ENCODE measurements around the gene USP10.

The USP10 gene

GRCh38 chr16:84807776-84808175, 108.0 kb downstream of the USP10 start:
- DNase-seq (ENCODE audit: low spot score) = no peak
- no peak for TF ChIP-seq CTCF (IDR thresholded peaks at IDR 0.05; ENCODE audit: borderline replicate concordance, control extremely low read depth, extremely low read depth, insufficient read depth, missing control alignments)
- in situ Hi-C loops (cut with MboI; ENCODE audit: low sequenced_read_pairs, unreplicated experiment) = no loop called here

GRCh38 chr16:84808826-84809225, 109.0 kb downstream of the USP10 start:
- in situ Hi-C loops (cut with MboI; ENCODE audit: low sequenced_read_pairs, unreplicated experiment) = no loop called here
- no peak for TF ChIP-seq CTCF (IDR thresholded peaks at IDR 0.05; ENCODE audit: borderline replicate concordance, control extremely low read depth, extremely low read depth, insufficient read depth, missing control alignments)
- no peak for DNase-seq (ENCODE audit: low spot score)

- in situ Hi-C loops (cut with MboI; ENCODE audit: low sequenced_read_pairs, unreplicated experiment) = no loop called here
- DNase-seq (ENCODE audit: low spot score) = peak; percentile 64
- no peak for TF ChIP-seq CTCF (IDR thresholded peaks at IDR 0.05; ENCODE audit: borderline replicate concordance, control extremely low read depth, extremely low read depth, insufficient read depth, missing control alignments)
Observed at GRCh38 chr16:84810518-84811273, 110.9 kb downstream of the USP10 start.

- TF ChIP-seq CTCF (IDR thresholded peaks at IDR 0.05; ENCODE audit: borderline replicate concordance, control extremely low read depth, extremely low read depth, insufficient read depth, missing control alignments) = no peak
- in situ Hi-C loops (cut with MboI; ENCODE audit: low sequenced_read_pairs, unreplicated experiment) = no loop called here
Observed at GRCh38 chr16:84811529-84811928, 111.7 kb downstream of the USP10 start.

GRCh38 chr16:84813141-84813934, 113.5 kb downstream of the USP10 start:
- TF ChIP-seq CTCF (IDR thresholded peaks at IDR 0.05; ENCODE audit: borderline replicate concordance, control extremely low read depth, extremely low read depth, insufficient read depth, missing control alignments) = no peak
- DNase-seq (ENCODE audit: low spot score) = no peak
- in situ Hi-C loops (cut with MboI; ENCODE audit: low sequenced_read_pairs, unreplicated experiment) = no loop called here

More at GRCh38 chr16:84811529-84811928, 111.7 kb downstream of the USP10 start:
- DNase-seq (ENCODE audit: low spot score) = no peak

- in situ Hi-C loops (cut with MboI; ENCODE audit: low sequenced_read_pairs, unreplicated experiment) = no loop called here
- DNase-seq (ENCODE audit: low spot score) = no peak
- TF ChIP-seq CTCF (IDR thresholded peaks at IDR 0.05; ENCODE audit: borderline replicate concordance, control extremely low read depth, extremely low read depth, insufficient read depth, missing control alignments) = no peak
Observed at GRCh38 chr16:84815462-84815861, 115.7 kb downstream of the USP10 start.
